ENCODE data around the gene PTPRN2.

- TF ChIP-seq, protein P1, sequence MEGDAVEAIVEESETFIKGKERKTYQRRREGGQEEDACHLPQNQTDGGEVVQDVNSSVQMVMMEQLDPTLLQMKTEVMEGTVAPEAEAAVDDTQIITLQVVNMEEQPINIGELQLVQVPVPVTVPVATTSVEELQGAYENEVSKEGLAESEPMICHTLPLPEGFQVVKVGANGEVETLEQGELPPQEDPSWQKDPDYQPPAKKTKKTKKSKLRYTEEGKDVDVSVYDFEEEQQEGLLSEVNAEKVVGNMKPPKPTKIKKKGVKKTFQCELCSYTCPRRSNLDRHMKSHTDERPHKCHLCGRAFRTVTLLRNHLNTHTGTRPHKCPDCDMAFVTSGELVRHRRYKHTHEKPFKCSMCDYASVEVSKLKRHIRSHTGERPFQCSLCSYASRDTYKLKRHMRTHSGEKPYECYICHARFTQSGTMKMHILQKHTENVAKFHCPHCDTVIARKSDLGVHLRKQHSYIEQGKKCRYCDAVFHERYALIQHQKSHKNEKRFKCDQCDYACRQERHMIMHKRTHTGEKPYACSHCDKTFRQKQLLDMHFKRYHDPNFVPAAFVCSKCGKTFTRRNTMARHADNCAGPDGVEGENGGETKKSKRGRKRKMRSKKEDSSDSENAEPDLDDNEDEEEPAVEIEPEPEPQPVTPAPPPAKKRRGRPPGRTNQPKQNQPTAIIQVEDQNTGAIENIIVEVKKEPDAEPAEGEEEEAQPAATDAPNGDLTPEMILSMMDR (conservative IDR thresholded peaks at IDR 0.05; ENCODE audit: low read length), result no peak
- TF ChIP-seq EZH2phosphoT487 (IDR thresholded peaks at IDR 0.05; ENCODE audit: borderline replicate concordance, low read depth, low read length), result no peak
These were observed 926.0 kb downstream of the PTPRN2 start for GRCh38 chr7:157661611-157661975.

Measured in OCI-LY7 (cell line).